ENCODE measurements around the gene AUTS2.

The AUTS2 gene

DNA sequence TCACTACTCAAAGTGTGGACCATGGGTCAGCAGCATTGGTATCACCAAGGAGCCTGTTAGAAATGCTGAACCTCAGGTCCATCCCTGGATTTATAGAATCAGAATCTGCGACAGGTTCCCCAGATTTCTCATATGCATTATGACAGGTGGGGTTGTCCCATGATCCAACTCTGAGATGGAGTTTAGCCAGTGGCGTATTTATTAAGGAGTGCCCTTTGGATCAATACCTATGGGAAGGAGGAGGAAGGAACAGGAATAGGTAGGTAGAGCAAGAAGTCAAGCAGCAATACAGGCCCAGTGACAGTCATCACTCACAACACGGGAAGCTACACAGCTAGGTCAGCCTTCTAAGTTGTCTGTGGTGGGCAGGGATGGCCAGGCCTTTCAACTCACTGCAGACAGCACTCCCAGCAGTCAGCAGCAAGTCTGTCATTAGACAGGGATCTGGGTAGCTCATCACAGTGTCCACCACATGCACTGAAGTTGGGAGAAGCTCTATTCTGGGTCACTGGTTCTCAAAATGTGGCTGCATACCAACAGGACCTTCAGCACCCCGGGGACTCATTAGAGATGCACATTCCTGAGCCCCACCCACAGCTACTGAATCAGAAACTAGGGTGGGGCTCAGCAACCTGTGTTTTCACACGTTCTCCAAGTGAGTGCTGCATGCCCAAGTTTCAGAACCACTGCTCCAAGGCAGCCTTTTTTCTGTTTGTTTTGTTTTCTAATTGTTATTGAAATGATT is 1001.3 kb downstream of the AUTS2 start:
- no peak for DNase-seq

DNA sequence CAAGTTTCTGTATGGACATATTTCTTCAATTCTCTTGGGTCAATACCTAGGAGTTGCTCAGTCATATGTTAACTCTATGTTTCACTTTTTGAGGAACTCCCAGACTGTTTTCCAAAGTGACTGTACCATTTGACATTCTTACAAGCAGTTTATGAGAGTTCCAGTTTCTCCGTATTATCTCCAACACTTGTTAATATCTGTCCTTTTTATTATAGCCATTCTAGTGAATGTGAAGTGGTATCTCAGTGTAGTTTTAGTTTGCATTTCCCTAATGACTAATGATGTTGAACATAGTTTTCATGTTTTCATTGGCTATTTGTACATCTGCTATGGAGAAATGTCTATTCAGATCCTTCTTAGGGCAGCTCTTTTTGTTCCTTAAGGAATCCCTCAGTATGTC is 1002.7 kb downstream of the AUTS2 start:
- DNase-seq = no peak

DNA sequence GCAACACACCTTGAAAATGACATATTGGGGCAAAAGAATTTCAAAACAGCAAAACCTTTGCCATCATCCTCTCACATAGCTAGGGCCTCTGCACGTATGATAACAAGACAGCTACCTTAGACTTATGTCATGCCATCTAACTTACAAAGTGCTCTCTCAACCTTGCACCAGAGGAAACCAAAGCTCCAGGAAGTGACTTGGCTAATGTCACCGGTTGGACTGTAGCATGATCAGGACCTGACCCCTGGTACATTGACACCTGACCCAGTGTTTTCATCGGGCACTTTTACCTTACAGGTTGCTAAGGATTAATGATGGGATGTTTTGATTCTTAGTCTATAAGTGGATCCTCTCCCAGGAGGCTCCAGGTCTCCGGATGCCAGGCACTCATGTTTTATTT is 1003.8 kb downstream of the AUTS2 start:
- DNase-seq = no peak

GRCh38 chr7:70607281-70607680 is 1009.0 kb downstream of the AUTS2 start:
- no peak for DNase-seq

- no peak for DNase-seq
Measured at GRCh38 chr7:70607759-70608158, 1009.5 kb downstream of the AUTS2 start.

DNA sequence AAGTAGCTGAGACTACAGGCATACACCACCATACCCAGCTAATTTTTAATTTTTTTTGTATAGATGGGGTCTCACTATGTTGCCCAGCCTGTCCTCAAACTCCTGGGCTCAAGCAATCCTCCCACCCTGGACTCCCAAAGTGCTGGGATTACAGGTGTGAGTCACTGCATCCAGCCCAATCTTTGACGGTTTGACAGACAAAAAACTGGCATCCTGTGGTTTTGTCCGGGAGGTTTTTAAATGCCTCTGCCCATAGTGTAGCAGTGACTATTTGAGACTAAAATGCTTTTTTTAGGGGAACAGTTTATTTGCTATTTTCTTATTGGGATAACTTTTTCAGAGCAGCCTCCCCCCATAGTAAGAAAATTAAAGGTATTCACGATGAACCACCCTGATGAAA is 1010.0 kb downstream of the AUTS2 start:
- no peak for DNase-seq

GRCh38 chr7:70612811-70613210 is 1014.5 kb downstream of the AUTS2 start:
- no peak for DNase-seq

DNA sequence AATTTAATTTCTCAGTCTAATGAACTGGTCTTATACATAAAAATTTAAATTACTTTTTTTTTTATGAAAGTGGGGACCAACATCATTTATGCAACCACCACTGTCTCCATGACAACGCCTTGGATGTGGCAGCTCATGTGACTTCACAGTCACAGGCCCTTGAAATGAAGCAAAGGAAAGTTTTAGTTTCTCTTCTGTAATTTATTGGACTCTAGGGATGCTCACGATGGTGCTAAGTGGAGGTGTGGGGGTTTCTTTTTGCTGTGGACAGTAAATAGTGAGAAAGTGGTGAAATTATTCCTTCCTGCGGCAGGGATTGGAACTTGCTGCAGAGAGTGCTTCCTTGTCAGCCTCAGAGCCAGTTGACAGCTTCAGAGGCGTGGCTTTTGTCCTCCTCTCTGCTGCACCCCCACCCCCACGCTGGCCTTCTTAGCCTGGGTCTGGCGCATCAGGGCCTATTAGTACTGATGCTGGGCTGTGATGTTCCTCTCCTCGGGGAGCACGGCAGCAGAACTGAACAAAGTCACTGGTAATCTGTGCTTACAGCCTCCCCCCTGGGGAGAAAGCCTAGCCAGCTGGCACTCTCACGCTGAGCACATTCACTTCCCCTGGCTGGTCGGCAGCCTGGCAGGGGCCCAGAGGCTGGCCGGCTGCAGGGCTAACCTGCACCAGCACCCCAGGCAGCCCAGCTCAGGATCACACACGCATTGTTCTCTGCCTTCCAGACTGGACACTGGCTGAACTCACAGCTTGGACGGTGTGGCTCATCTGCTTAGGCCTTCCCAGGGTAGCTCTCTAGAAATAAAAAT is 1016.2 kb downstream of the AUTS2 start:
- DNase-seq = peak; percentile 91

DNA sequence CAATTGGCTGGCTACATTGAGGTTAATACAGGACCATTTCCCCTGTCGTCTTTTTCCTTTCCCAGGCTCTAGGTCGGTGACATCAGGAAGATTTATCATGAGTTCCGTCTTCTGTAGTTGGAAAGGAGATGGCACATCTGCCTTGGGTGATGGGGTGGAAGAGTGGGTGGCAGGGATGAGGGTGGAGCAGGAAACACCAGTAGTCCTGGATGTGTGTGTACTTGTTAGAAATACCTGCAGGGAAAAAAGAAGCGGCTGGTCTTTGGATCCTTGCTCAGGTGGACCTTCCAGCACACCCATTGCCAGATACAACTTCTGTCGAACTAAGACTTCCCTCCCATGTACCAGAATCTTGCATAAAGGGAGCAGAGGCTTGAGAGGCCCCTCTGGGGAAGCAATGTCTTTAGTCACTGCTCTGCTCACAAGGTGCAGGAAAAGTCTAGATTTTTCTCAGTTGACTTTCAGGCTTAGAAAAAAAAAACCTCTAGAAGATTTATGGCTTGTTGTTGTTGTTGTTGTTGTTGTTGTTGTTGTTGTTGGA is 1016.9 kb downstream of the AUTS2 start:
- no peak for DNase-seq

- no peak for DNase-seq
Measured at GRCh38 chr7:70616211-70616610, 1017.9 kb downstream of the AUTS2 start.

- DNase-seq = no peak
Measured at GRCh38 chr7:70616821-70617220, 1018.5 kb downstream of the AUTS2 start.

GRCh38 chr7:70618020-70618551 is 1019.8 kb downstream of the AUTS2 start:
- peak; percentile 42 for DNase-seq

- DNase-seq = no peak
Measured at GRCh38 chr7:70619130-70619529, 1020.9 kb downstream of the AUTS2 start.

GRCh38 chr7:70619659-70620058 is 1021.4 kb downstream of the AUTS2 start:
- DNase-seq = no peak

DNA sequence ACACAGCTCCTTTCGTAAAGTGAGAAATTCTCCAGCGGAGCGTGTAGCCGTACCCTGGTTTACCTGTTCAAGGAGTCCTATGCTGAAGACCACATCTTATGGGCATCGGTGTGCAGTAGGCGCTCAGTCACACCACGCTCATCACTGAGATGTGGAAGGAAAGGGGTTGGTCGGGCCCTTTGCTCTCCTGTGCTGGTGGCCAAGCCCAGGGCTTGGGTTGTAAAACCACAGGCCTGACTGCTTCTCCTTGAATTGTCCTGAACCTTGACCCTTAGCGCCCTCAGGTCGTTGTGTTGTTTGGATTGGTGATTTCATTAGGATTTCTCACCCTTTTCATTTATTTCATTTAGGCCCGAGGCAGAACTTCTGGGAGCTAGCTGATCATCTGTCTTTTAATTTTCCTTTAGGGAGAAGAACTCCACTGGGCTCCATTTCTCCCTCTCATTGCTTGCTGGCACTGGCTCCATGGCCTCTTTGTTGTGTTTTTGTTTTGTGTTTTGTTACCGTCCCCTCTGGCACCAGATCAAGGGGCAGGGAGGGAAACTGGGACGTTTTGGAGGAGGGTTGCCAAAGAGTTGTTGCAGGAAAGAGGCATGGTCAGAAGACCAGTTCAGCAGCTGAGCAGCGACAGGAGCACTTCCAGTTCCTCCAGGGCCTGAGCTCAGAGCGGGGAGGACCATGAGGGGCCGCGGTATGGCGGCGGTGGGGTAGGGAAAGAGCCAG is 1022.2 kb downstream of the AUTS2 start:
- no peak for DNase-seq

- DNase-seq = no peak
Measured at GRCh38 chr7:70621954-70622600, 1023.8 kb downstream of the AUTS2 start.

GRCh38 chr7:70622936-70623335 is 1024.7 kb downstream of the AUTS2 start:
- no peak for DNase-seq

DNA sequence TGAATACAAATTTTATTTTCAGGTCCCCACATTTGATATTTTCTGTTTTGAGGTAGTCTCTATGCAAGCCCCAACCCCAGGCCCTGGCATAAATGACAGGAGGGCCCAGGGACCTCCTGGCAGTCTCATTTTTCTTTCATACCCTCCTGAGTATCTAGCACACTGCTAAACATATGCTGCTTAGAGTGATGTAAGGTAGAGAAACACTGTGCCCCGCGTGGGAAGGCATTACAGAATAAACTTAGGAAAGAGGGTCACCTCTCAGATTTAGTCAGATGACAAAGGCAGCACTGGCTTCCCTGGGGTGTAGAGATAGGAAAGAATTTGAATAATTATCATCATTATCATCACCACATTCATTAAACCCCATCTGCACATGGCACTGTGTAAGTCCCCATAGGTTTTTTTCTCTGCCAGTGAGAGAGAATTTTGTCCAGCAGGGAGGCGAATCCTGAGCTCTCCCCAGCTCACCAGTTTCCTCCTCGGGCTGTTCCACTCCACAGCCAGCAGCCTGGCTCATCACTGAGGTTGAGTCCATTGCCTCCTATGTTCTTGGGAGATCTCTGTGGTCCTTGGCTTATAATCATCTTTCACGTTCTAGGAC is 1026.3 kb downstream of the AUTS2 start:
- no peak for DNase-seq

DNA sequence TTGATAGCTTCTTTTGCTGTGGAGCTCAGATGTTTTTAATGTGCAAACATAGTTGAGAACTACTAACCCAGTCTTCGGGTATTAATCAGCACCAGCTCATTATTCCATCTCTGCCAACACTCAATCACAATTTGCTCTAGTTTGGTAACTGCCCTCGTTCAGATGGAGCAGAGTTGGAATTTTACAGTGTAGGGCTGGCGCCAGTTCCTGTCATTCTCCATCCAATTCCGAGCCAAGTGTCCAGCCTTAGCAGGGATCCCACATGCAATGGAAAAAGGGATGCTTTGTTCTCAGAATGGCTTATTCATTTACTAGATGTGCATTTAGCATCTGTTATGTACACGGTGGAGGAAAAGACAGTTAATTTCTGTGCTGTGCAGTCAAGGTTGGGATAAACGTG is 1029.2 kb downstream of the AUTS2 start:
- DNase-seq = no peak

DNA sequence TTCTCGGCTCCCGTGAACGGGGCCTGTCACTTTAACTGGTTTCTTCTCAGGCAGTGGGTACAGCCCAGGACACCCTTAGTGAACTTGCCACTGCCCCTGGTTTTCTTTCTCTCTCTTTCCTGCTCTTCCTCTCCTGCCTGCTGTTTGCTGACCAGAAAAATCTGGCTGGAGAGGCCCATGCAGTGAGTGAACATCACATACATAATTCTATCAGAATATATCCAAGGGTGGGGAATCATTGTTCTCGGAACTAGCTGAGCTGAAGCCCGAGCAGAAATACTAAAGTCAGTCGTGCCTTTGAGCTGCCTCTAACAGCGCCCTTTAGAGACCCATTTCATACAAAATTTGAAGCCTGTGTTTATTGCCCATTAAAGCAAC is 1032.2 kb downstream of the AUTS2 start:
- no peak for DNase-seq

DNA sequence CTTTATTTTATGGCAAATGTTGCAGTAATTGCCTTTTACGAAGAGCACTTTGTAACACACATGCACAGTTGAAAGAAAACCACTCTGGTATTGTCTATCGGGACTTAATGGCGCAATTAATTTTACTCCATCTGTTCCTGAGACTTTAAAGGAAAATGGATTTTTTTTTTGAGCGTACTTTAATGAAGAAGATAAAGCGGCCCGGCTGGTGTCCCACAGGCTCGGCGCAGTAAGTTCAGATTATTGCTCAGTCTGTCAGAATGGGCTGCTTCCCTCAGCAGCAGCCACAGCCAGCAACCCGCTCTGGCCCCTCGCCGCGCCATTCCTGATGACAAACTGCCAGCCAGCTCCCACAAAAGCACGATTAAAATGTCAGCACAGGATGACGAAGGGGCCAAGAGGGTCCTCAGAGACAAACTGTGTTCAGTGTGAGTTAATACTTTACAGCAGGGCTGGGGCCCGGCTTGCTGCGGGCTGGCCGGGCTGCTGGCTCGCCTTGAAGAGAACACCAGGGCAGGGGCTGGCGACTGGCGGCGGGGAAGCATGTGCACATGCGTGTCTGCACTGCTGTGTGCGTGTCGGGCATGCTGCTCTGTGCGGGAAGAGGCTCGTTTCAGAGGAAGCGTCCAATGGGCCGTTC is 1032.7 kb downstream of the AUTS2 start:
- DNase-seq = no peak

- DNase-seq = no peak
Measured at GRCh38 chr7:70631718-70632117, 1033.4 kb downstream of the AUTS2 start.
